A549 (cell line): ENCODE results near the gene CEP250.

Experiments
- POLR2A ChIP-seq: IDR thresholded peaks from 2 replicates; pipeline ENCODE4 v1.6.1; 2012; ENCODE audit warnings: mild to moderate bottlenecking, low read length
- TF ChIP-seq, protein P1 (sequence below): fragments of >200 bp; sonication (Bioruptor Twin); formaldehyde crosslinking; IDR thresholded peaks from 3 replicates; pipeline ENCODE4 v1.6.1; 2016

DNA sequence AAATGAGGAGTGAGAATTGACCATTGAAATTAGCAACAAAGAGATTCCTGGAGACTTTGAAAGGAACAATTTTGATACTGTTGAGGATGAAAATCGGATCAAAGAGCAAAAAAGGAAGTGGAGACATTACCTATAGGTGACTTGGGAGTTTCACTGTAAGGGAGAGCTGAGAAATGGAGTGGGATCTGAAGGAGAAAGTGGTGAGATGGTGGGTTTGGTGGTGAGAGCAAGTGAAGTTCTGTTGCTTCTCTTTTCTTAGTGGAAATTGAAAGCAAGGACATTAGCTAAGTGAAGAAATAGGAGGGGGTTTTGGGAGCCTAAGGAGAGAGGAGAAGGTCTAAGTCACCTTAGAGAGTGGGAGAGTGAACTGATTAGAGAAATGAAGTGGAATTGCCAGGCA is 90.7 kb downstream of the CEP250 start:
- TF ChIP-seq, protein P1, sequence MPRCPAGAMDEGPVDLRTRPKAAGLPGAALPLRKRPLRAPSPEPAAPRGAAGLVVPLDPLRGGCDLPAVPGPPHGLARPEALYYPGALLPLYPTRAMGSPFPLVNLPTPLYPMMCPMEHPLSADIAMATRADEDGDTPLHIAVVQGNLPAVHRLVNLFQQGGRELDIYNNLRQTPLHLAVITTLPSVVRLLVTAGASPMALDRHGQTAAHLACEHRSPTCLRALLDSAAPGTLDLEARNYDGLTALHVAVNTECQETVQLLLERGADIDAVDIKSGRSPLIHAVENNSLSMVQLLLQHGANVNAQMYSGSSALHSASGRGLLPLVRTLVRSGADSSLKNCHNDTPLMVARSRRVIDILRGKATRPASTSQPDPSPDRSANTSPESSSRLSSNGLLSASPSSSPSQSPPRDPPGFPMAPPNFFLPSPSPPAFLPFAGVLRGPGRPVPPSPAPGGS: no peak
- no peak for TF ChIP-seq POLR2A
